GM18870 (cell line): ENCODE results near the gene LRRC19.

ENCODE experiments used
- ATAC-seq: cut with Tn5 transposase; IDR thresholded peaks from one replicate; pipeline ENCODE4 v1.9.1; 2021; ENCODE audit warnings: moderate library complexity; ENCODE audit not compliant: unreplicated experiment

Gene LRRC19

GRCh38 chr9:27005491-27005890 is at the start of gene LRRC19:
Gene LRRC19, minus strand, starts transcription at chr9:27005672. Its CDS starts 5,978 bp downstream, at chr9:26999694.
- ATAC-seq = no peak

GRCh38 chr9:27054841-27055240 is 49.4 kb upstream of the LRRC19 start:
- no peak for ATAC-seq

- no peak for ATAC-seq
These were observed 48.7 kb upstream of the LRRC19 start for GRCh38 chr9:27054125-27054524.

GRCh38 chr9:27053369-27054022 is 48.0 kb upstream of the LRRC19 start:
- no peak for ATAC-seq

GRCh38 chr9:27047136-27047535 is 41.7 kb upstream of the LRRC19 start:
- ATAC-seq = no peak

- no peak for ATAC-seq
These were observed 37.7 kb upstream of the LRRC19 start for GRCh38 chr9:27043176-27043575.

- no peak for ATAC-seq
These were observed 37.0 kb upstream of the LRRC19 start for GRCh38 chr9:27042476-27042875.

- no peak for ATAC-seq
These were observed 36.3 kb upstream of the LRRC19 start for GRCh38 chr9:27041746-27042145.

- no peak for ATAC-seq
These were observed 32.0 kb upstream of the LRRC19 start for GRCh38 chr9:27037499-27037898.

- no peak for ATAC-seq
These were observed 28.4 kb upstream of the LRRC19 start for GRCh38 chr9:27033815-27034403.

GRCh38 chr9:27029186-27029585 is 23.7 kb upstream of the LRRC19 start:
- no peak for ATAC-seq

- no peak for ATAC-seq
These were observed 17.4 kb upstream of the LRRC19 start for GRCh38 chr9:27022920-27023319.

- no peak for ATAC-seq
These were observed 14.1 kb upstream of the LRRC19 start for GRCh38 chr9:27019589-27019988.

GRCh38 chr9:27003426-27004077 is 1.9 kb downstream of the LRRC19 start:
- no peak for ATAC-seq

GRCh38 chr9:26995810-26996209 is 9.7 kb downstream of the LRRC19 start:
- no peak for ATAC-seq

GRCh38 chr9:26983340-26983739 is 22.1 kb downstream of the LRRC19 start:
- no peak for ATAC-seq

GRCh38 chr9:26975728-26976707 is 29.5 kb downstream of the LRRC19 start:
- ATAC-seq = no peak

- ATAC-seq = no peak
These were observed 30.5 kb downstream of the LRRC19 start for GRCh38 chr9:26974927-26975326.

- no peak for ATAC-seq
These were observed 31.5 kb downstream of the LRRC19 start for GRCh38 chr9:26973989-26974388.

GRCh38 chr9:26971721-26972120 is 33.8 kb downstream of the LRRC19 start:
- ATAC-seq = no peak

- ATAC-seq = no peak
These were observed 48.6 kb downstream of the LRRC19 start for GRCh38 chr9:26956860-26957233.
